HepG2 (cell line): Measurements from ENCODE around the gene GNAI2. TPM values are rescaled to one million over a fixed set of nuclear protein-coding genes. Genes with fewer than 3 reads are reported as not detected.

Experiments
- FOXP1 ChIP-seq, 2 experiments: fragments of 450-650 bp in 1 of 2; IDR thresholded peaks; 2 replicates each; pipeline ENCODE4 v1.6.1; 2017 to 2018; ENCODE audit warnings: antibody characterized with exemption in 1 of 2
- GABPB1 ChIP-seq: IDR thresholded peaks from 2 replicates; pipeline ENCODE4 v1.6.1; 2016; ENCODE audit warnings: mild to moderate bottlenecking, missing genetic modification reagents, moderate library complexity, missing compliant biosample characterization
- HBP1 ChIP-seq: IDR thresholded peaks from 2 replicates; pipeline ENCODE4 v1.6.1; 2016; ENCODE audit warnings: low read depth, control low read depth
- HDAC1 ChIP-seq: sonication (generic); formaldehyde crosslinking; IDR thresholded peaks from 2 replicates; pipeline ENCODE4 v1.5.1; 2020; ENCODE audit warnings: mild to moderate bottlenecking, missing genetic modification reagents
- HNRNPLL ChIP-seq: fragments of 200-400 bp; formaldehyde crosslinking; IDR thresholded peaks from 2 replicates; pipeline ENCODE4 v1.6.1; 2017; ENCODE audit warnings: mild to moderate bottlenecking, low read depth, low read length; ENCODE audit not compliant: poor library complexity, severe bottlenecking
- JDP2 ChIP-seq: sonication (generic); formaldehyde crosslinking; IDR thresholded peaks from 2 replicates; pipeline ENCODE4 v1.8.1; 2022; ENCODE audit warnings: missing genetic modification reagents, borderline replicate concordance
- JUND ChIP-seq: sonication (generic); formaldehyde crosslinking; IDR thresholded peaks from 2 replicates; pipeline ENCODE4 v1.8.0; 2022; ENCODE audit warnings: mild to moderate bottlenecking, missing genetic modification reagents
- KLF15 ChIP-seq: sonication (generic); formaldehyde crosslinking; IDR thresholded peaks from 2 replicates; pipeline ENCODE4 v1.8.1; 2023; ENCODE audit warnings: borderline replicate concordance, mild to moderate bottlenecking, inconsistent platforms, missing genetic modification reagents, mixed read lengths
- MAFF ChIP-seq: IDR thresholded peaks from 2 replicates; pipeline ENCODE4 v1.6.1; 2011; ENCODE audit warnings: low read depth, low read length, improper control_type of control experiment
- PCBP2 ChIP-seq: fragments of 200-400 bp; formaldehyde crosslinking; optimal IDR thresholded peaks from 2 replicates; pipeline ENCODE3; 2018; ENCODE audit warnings: low read length, low read depth; ENCODE audit not compliant: poor library complexity, severe bottlenecking
- STAT6 ChIP-seq: sonication (generic); formaldehyde crosslinking; IDR thresholded peaks from 2 replicates; pipeline ENCODE4 v1.4.0; 2020; ENCODE audit warnings: missing genetic modification reagents, mild to moderate bottlenecking, borderline replicate concordance
- TFDP1 ChIP-seq: IDR thresholded peaks from 2 replicates; pipeline ENCODE4 v1.6.1; 2016; ENCODE audit warnings: missing compliant biosample characterization, missing genetic modification reagents, borderline replicate concordance
- ZNF18 ChIP-seq: sonication (generic); formaldehyde crosslinking; IDR thresholded peaks from 2 replicates; pipeline ENCODE4 v1.8.0; 2022; ENCODE audit warnings: mild to moderate bottlenecking, missing genetic modification reagents; ENCODE audit not compliant: insufficient replicate concordance
- ZNF275 ChIP-seq: sonication (generic); formaldehyde crosslinking; IDR thresholded peaks from 2 replicates; pipeline ENCODE4 v1.8.0; 2022; ENCODE audit warnings: missing genetic modification reagents, mild to moderate bottlenecking, inconsistent platforms, borderline replicate concordance
- ZNF276 ChIP-seq: sonication (generic); formaldehyde crosslinking; IDR thresholded peaks from 2 replicates; pipeline ENCODE4 v1.4.0; 2020; ENCODE audit warnings: mild to moderate bottlenecking, low read depth, missing genetic modification reagents
- ZNF550 ChIP-seq: sonication (generic); formaldehyde crosslinking; IDR thresholded peaks from 2 replicates; pipeline ENCODE4 v1.4.0; 2020; ENCODE audit warnings: mild to moderate bottlenecking, missing genetic modification reagents, borderline replicate concordance
- ZNF773 ChIP-seq: sonication (generic); formaldehyde crosslinking; IDR thresholded peaks from 2 replicates; pipeline ENCODE4 v1.4.0; 2020; ENCODE audit warnings: missing genetic modification reagents, borderline replicate concordance
- polyA plus RNA-seq, 8 experiments: library from polyadenylated mRNA; depleted of rRNA in 3 of 8; stranded (reverse) in 7 of 8; unstranded in 1 of 8; fragments of >200 nt; fragmentation: Illumina TruSeq in 4 of 8; extraction: Trizol in 4 of 8; gene quantifications; 2 replicates each; pipeline versions ENCODE4 v1.2.1 to v1.2.3, GENCODE V29; 2011 to 2016; ENCODE audit warnings: low read depth in 4 of 8, missing spikeins in 1 of 8, mixed read lengths in 1 of 8; ENCODE audit not compliant: insufficient read depth in 1 of 8
- total RNA-seq, 5 experiments: library from RNA; depleted of rRNA; stranded (reverse); fragments of >200 nt; fragmentation: Illumina TruSeq; extraction: Trizol; gene quantifications; 2 replicates each; pipeline ENCODE4 v1.2.3, GENCODE V29; 2016; ENCODE audit warnings: low read depth in 1 of 5

GNAI2 gene
- total and polyA plus RNA-seq, 2 of the 13 experiments (the other 11 are each of a cell fraction or from before 2014, with no cell fraction given): 51.1 to 66.2 TPM

GRCh38 chr3:50201573-50202315 lies 34.3 kb upstream of the GNAI2 start (continued):
- no peak for TF ChIP-seq HBP1
- peak; percentile 81; the same call in 1 of the 2 replicates for TF ChIP-seq STAT6 (CRISPR knock-in tag)
- no peak for TF ChIP-seq ZNF275 (CRISPR knock-in tag)
- no peak for TF ChIP-seq KLF15 (CRISPR knock-in tag)
- TF ChIP-seq ZNF550 (CRISPR knock-in tag): no peak
- no peak for TF ChIP-seq TFDP1 (CRISPR knock-in tag)
- TF ChIP-seq JDP2 (CRISPR knock-in tag): no peak
- TF ChIP-seq PCBP2: no peak
- peak; percentile 43; the same call in 1 of the 2 replicates for TF ChIP-seq HDAC1 (CRISPR knock-in tag)
- 0 out of 2 replicates have a peak, but pooled peaks have one; percentile 55 for TF ChIP-seq JUND (CRISPR knock-in tag)
- no peak for TF ChIP-seq HNRNPLL
- TF ChIP-seq ZNF18: no peak
- no peak for TF ChIP-seq ZNF276 (CRISPR knock-in tag)
- TF ChIP-seq GABPB1: peak; percentile 48
- TF ChIP-seq MAFF: no peak
- TF ChIP-seq ZNF773: no peak
- no peak for TF ChIP-seq FOXP1 (IDR thresholded peaks at IDR 0.05)
- no peak for TF ChIP-seq FOXP1 (CRISPR knock-in tag; IDR thresholded peaks at IDR 0.05)
